Measurements from ENCODE around the gene GLG1. TPM values are rescaled to one million over a fixed set of nuclear protein-coding genes. Genes with fewer than 3 reads are reported as not detected.

Gene GLG1
- 33.6 TPM for polyA plus RNA-seq (2012; ENCODE audit: insufficient read length, low read depth)

DNA sequence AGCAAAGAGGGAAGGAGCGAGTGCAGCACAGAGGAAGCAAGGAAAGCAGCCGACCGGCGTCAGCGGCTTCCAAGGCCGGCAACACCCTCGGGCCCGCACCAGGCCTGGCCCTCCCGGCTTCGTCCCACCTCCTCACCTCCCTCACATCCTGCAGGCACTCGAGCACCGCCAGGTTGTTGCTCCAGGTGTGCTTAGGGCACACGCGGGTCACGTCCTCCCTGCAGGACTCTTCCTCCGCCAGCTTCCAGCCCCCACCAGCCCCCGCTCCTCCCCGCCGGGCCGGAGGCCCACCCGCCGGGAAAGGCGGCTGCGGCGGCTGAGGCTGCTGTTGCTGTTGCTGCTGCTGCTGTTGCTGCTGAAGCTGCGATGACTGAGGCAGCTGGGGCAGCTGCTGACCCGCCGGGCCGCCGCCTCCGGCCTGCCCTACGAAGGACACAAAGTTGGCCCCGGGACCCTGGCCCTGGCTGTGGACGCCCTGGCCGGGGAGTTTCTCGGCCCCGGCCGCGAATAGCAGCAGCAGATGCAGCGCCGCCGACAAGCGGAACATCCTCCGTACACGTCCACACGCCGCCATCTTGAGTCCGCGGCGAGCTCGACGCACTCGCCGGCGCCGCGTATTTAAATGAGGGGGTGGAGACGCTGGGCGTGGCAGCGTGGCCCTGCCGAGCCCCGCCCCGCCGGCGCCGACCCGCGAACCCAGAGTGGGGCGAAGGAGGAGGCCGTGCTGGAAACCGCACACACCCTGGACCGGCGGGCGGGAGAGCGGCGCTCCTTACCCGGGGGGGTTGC is at the start of gene GLG1:
GLG1 (minus strand) TSS at position 594 of the 789 bp plus-strand sequence; CDS start at position 574, 20 bp downstream.
- TF ChIP-seq POLR2AphosphoS5 (IDR thresholded peaks at IDR 0.05; ENCODE audit: low read depth, low read length) (peak; percentile 92), FOXP2 (optimal IDR thresholded peaks at IDR 0.05; ENCODE audit: borderline replicate concordance, extremely low read depth, extremely low read length, insufficient read depth) (no peak), TAF1 (IDR thresholded peaks at IDR 0.05; ENCODE audit: borderline replicate concordance, insufficient read depth, low read length) (peak; percentile 78; the same call in 1 of the 2 replicates), SIN3A (IDR thresholded peaks at IDR 0.05; ENCODE audit: borderline replicate concordance, insufficient read depth, low read length) (no peak)
- TF ChIP-seq, protein P1, sequence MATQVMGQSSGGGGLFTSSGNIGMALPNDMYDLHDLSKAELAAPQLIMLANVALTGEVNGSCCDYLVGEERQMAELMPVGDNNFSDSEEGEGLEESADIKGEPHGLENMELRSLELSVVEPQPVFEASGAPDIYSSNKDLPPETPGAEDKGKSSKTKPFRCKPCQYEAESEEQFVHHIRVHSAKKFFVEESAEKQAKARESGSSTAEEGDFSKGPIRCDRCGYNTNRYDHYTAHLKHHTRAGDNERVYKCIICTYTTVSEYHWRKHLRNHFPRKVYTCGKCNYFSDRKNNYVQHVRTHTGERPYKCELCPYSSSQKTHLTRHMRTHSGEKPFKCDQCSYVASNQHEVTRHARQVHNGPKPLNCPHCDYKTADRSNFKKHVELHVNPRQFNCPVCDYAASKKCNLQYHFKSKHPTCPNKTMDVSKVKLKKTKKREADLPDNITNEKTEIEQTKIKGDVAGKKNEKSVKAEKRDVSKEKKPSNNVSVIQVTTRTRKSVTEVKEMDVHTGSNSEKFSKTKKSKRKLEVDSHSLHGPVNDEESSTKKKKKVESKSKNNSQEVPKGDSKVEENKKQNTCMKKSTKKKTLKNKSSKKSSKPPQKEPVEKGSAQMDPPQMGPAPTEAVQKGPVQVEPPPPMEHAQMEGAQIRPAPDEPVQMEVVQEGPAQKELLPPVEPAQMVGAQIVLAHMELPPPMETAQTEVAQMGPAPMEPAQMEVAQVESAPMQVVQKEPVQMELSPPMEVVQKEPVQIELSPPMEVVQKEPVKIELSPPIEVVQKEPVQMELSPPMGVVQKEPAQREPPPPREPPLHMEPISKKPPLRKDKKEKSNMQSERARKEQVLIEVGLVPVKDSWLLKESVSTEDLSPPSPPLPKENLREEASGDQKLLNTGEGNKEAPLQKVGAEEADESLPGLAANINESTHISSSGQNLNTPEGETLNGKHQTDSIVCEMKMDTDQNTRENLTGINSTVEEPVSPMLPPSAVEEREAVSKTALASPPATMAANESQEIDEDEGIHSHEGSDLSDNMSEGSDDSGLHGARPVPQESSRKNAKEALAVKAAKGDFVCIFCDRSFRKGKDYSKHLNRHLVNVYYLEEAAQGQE (IDR thresholded peaks at IDR 0.05; ENCODE audit: insufficient read depth in 1 of 2, low read depth in 2 of 2, low read length in 2 of 2): 0 out of 4 replicates have a peak, but pooled peaks of 1 of the 2 experiments have one; percentile 3

DNA sequence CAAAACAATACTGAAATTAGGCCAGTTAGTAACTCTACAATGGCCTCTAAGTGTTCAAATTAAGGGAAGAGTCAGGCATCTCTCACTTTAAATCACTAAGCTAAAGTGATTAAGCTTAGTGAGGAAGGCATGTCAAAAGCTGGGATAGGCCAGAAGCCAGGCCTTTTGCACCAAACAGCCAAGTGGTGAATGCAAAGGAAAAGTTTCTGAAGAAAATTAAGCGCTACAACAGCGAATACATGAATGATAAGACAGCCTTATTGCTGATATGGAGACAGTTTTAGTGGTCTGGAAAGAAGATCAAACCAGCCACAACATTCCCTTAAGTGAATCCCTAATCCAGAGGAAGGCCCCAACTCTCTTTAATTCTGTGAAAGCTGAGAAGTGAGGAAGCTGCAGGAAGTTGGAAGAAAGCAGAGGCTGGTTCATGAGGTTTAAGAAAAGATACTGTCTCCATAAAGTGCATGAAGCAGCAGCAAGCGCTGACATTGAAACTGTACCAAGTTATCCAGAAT is 47.7 kb upstream of the GLG1 start:
- TF ChIP-seq FOXP2 (optimal IDR thresholded peaks at IDR 0.05; ENCODE audit: borderline replicate concordance, extremely low read depth, extremely low read length, insufficient read depth) (no peak), POLR2AphosphoS5 (IDR thresholded peaks at IDR 0.05; ENCODE audit: low read depth, low read length) (no peak), SIN3A (IDR thresholded peaks at IDR 0.05; ENCODE audit: borderline replicate concordance, insufficient read depth, low read length) (no peak), TAF1 (IDR thresholded peaks at IDR 0.05; ENCODE audit: borderline replicate concordance, insufficient read depth, low read length) (no peak)
- TF ChIP-seq, protein P1 (IDR thresholded peaks at IDR 0.05; ENCODE audit: insufficient read depth in 1 of 2, low read depth in 2 of 2, low read length in 2 of 2): no peak

DNA sequence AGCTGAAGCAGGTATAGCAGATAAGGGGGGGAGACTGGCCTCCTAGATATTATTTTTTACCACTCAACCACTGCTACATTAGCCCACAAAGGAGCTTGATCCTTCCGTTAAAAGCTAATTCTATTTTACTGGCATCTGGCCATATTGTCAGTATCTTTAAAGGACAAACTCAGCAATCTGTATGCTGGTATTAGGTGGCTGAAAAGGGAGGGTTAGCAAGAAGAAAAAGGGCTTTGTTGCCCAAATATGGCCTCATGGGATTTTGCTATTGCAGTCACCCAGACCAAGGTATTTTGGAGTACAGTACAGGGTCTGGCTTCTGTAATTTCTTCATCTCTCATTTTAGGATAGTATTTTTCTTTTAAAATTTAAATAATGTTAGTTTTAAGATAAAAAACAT is 45.3 kb upstream of the GLG1 start:
- TF ChIP-seq TAF1 (IDR thresholded peaks at IDR 0.05; ENCODE audit: borderline replicate concordance, insufficient read depth, low read length) (no peak), FOXP2 (optimal IDR thresholded peaks at IDR 0.05; ENCODE audit: borderline replicate concordance, extremely low read depth, extremely low read length, insufficient read depth) (no peak), SIN3A (IDR thresholded peaks at IDR 0.05; ENCODE audit: borderline replicate concordance, insufficient read depth, low read length) (no peak), POLR2AphosphoS5 (IDR thresholded peaks at IDR 0.05; ENCODE audit: low read depth, low read length) (no peak)
- TF ChIP-seq, protein P1 (IDR thresholded peaks at IDR 0.05; ENCODE audit: insufficient read depth in 1 of 2, low read depth in 2 of 2, low read length in 2 of 2): no peak

DNA sequence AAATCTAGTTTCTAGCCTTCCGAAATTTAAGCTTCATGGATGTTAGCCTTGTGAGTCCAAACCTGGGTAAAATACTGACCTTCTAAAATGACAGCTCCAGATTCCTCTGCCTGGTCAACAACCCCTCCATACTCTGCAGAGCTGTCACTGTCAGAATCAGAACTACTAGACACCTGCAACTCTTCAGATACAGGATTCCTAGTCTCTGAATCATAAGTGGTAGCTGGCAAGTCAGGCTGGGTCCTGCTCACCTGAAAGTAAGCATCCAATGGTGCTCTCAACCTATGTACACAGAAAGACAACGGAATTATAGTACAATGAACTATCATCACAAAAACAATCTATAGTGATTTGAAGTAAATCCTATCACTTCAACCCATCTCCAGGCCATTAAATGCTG is 44.9 kb upstream of the GLG1 start:
- TF ChIP-seq TAF1 (IDR thresholded peaks at IDR 0.05; ENCODE audit: borderline replicate concordance, insufficient read depth, low read length): no peak
- TF ChIP-seq SIN3A (IDR thresholded peaks at IDR 0.05; ENCODE audit: borderline replicate concordance, insufficient read depth, low read length): no peak
- no peak for TF ChIP-seq FOXP2 (optimal IDR thresholded peaks at IDR 0.05; ENCODE audit: borderline replicate concordance, extremely low read depth, extremely low read length, insufficient read depth)

DNA sequence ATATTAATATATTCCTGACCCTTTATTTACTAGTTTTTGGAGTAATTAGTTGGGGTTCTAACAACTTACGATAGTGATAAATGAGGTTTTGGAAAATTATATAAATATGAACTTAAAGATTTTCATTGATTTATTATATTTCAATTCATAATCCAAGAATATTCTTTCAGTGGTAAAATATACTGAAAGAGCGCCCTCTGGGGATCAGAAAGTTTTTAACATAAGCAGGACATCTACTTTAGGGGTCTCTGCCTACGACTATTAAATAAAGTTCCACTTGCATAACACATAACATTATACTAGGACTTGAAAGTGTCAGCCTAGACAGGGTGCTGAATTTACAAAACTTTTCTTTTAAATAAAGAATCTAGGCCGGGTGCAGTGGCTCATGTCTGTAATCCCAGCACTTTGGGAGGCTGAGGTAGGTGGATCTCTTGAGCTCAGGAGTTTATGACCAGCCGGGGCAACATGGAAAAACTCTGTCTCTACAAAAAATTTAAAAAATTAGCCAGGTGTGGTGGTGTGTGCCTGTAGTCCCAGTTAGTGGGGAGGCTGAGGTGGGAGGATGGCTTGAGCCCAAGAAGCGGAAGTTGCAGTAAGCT is 44.2 kb upstream of the GLG1 start:
- no peak for TF ChIP-seq FOXP2 (optimal IDR thresholded peaks at IDR 0.05; ENCODE audit: borderline replicate concordance, extremely low read depth, extremely low read length, insufficient read depth)
- no peak for TF ChIP-seq SIN3A (IDR thresholded peaks at IDR 0.05; ENCODE audit: borderline replicate concordance, insufficient read depth, low read length)
- no peak for TF ChIP-seq TAF1 (IDR thresholded peaks at IDR 0.05; ENCODE audit: borderline replicate concordance, insufficient read depth, low read length)
- TF ChIP-seq, protein P1 (IDR thresholded peaks at IDR 0.05; ENCODE audit: insufficient read depth in 1 of 2, low read depth in 2 of 2, low read length in 2 of 2): no peak
- no peak for TF ChIP-seq POLR2AphosphoS5 (IDR thresholded peaks at IDR 0.05; ENCODE audit: low read depth, low read length)

All from PFSK-1 (cell line).